Astrocyte of the spinal cord (primary cell): ENCODE data around the gene NXF3.

ENCODE experiments used
- DNase-seq: peaks from one replicate; pipeline ENCODE4 v3.0.0; 2011; ENCODE audit warnings: low read depth, low spot score
- H3K4me3 ChIP-seq: 2 replicates; pipeline ENCODE4 v1.5.1; 2011; ENCODE audit warnings: low read depth, mild to moderate bottlenecking, low read length, moderate library complexity
- CTCF ChIP-seq: IDR thresholded peaks from 2 replicates; pipeline ENCODE4 v1.5.1; 2012; ENCODE audit warnings: low read depth, mild to moderate bottlenecking, low read length, inconsistent platforms
- in situ Hi-C: cut with HindIII; loops from 2 replicates; pipeline ENCODE4 v1.10.0; 2017; ENCODE audit warnings: low sequenced_read_pairs

The NXF3 gene

DNA sequence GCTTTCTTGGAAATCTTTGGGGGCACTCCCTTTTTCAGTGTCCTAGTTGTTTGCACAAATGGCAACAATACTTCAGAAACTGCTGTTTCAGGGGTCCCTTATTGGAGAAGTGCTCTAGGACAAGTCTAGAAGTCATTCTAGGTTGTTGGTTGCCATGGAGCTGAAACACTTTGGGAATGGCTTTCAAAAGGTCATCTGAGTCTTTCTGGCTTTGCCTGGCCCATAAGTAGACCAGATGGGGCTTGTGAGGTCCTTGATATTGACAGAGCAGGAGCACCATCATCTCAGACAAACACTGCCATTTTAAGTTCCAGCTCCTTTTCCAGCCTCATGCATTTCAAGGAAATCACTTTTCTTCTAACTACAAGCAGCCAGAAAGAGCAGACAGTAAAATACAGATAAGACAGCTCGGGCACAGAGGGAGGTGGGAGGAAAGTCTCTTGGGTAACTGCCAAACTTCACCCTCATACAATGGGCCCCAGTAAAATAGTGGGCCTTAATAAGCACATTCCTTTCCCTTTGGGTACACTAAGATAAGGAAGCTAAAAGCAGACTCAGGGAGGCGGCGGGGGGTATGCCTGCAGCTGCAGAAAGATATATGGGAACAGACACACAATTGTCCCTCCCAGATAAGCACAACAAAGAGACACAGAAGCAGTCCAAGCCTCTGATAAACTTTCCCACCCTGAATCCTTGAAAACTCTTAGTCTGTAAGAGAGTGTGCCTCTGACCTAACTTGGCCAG lies 8.5 kb upstream of the NXF3 start:
- TF ChIP-seq CTCF: no peak
- no peak for DNase-seq
- in situ Hi-C loops: no loop called here
- H3K4me3 ChIP-seq: no peak overlapping the region

DNA sequence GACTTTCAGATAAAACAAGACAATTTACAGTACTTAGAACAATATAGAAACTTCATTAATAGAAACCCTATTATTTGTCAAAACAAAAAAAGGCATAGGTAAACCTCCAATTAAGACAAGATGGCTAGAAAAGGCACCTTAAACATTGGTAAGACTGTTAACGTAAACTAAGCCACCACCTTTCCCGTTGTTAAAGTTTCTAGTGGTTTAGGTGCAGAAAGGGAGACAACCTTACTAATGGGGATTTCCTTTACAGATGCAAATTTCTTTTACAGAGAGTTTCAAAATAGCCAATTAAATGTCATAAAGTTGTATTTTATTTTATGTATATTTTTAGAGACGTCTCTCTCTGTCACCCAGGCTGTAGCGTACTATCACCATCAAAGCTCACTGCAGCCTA lies 7.5 kb upstream of the NXF3 start:
- DNase-seq: no peak
- TF ChIP-seq CTCF: no peak
- no peak overlapping the region for H3K4me3 ChIP-seq
- in situ Hi-C loops: no loop called here

- no peak for TF ChIP-seq CTCF
- DNase-seq: no peak
- in situ Hi-C loops: no loop called here
- H3K4me3 ChIP-seq: no peak overlapping the region
These were observed 6.7 kb upstream of the NXF3 start for GRCh38 chrX:103099691-103100090.

DNA sequence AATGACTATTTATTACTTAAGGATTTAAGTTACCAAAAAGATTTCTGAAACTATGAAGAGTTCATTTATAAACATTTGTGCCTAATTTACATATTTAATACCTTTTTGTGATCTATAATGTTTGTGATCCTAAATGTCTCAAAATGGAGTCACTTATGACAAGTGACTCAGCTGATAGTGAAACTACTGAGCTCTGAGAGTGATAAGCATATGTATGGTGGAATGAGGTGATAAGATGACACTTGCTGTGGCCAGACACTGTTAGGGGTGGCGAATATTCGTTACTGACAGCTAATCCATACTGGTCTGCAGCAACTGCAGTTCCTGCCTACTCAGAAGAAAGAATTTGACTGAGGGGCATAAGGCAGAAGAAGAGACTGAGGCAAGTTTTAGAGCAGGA lies 5.5 kb upstream of the NXF3 start:
- no peak for DNase-seq
- no peak overlapping the region for H3K4me3 ChIP-seq
- TF ChIP-seq CTCF: no peak
- in situ Hi-C loops: no loop called here

GRCh38 chrX:103081051-103081450 lies 11.9 kb downstream of the NXF3 start:
- no peak overlapping the region for H3K4me3 ChIP-seq
- DNase-seq: no peak
- in situ Hi-C loops: no loop called here
- no peak for TF ChIP-seq CTCF

DNA sequence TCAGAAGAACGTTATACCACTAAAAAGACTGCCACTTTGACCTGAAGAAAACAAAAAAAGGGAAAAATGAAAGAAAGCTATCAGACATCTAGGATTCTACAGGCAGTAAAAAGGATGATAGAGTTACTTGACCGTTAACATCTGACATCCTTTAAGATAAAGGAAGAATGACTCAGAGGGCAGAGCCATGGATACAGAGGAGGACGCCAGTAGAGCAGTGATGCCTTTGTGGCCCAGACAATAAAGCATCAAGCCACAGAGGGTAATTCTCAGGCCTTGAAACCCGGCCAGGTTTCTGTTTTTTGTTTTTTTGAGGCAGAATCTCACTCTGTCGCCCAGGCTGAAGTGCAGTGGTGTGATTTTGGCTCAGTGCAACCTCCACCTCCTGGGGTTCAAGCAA lies 19.5 kb downstream of the NXF3 start:
- no peak for TF ChIP-seq CTCF

More for the DNA sequence above, 19.5 kb downstream of the NXF3 start:
- in situ Hi-C loops: no loop called here
- no peak overlapping the region for H3K4me3 ChIP-seq
- no peak for DNase-seq
